Measurements from ENCODE around the gene USF2.
A peak's percentile ranks its signal among the peaks of the same experiment; 100 is the strongest.

USF2 gene

GRCh38 chr19:35249146-35249847 lies 19.5 kb upstream of the USF2 start:
- H3K9me3 Mint-ChIP-seq, result no peaks in the 10 kb centered on the region
- peaks cover 11 to 27% of the 10 kb centered on the region in 2 donors for H3K27me3 Mint-ChIP-seq
- H3K36me3 Mint-ChIP-seq (ENCODE audit: insufficient read depth), result peaks cover 31% of the 10 kb centered on the region
- ATAC-seq (replicated peaks) (no peak), DNase-seq (no peak)
- peaks cover 25 to 27% of the 10 kb centered on the region in 2 donors for H3K4me1 Mint-ChIP-seq (ENCODE audit: low read depth in 2 of 2)
- peak overlapping the region; percentile 89 to 92 for H3K4me3 Mint-ChIP-seq
- peak overlapping the region; percentile 94 to 95 for H3K27ac Mint-ChIP-seq

GRCh38 chr19:35249848-35250711 lies 18.7 kb upstream of the USF2 start:
- H3K27ac Mint-ChIP-seq, result peak overlapping the region; percentile 75 to 95

DNA sequence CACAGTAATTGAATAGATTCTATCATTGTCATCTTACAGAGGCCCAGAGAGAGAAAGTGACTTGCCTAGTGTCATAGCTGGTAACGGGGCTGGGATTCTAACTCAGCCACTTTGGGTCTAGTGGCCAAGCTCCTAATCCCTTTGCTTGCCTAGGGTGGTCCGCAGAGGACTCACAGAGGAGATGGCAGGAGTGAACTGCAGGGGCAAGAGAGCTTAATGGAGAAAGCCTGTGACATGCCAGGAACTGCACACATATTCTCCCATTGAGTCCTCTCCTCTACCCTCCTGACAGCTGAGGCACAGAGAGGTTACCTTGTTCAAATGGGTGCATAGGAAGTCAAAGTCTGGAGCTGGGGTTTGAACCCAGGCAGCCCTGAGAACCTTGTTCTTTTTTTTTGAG lies 17.3 kb upstream of the USF2 start:
- Mint-ChIP-seq H3K9me3 (no peaks in the 10 kb centered on the region), H3K27ac (no peak overlapping the region), H3K27me3 (peaks cover 6 to 21% of the 10 kb centered on the region in 2 donors), H3K4me3 (peak overlapping the region in 1 of 2 donors; percentile 92), H3K36me3 (ENCODE audit: insufficient read depth) (peaks cover 38% of the 10 kb centered on the region), H3K4me1 (ENCODE audit: low read depth in 2 of 2) (peaks cover 26 to 35% of the 10 kb centered on the region in 2 donors)
- ATAC-seq (replicated peaks), result no peak
- no peak for DNase-seq

More at GRCh38 chr19:35249848-35250711, 18.7 kb upstream of the USF2 start:
- Mint-ChIP-seq H3K4me1 (ENCODE audit: low read depth in 2 of 2) (peaks cover 25 to 34% of the 10 kb centered on the region in 2 donors), H3K4me3 (peak overlapping the region; percentile 89 to 92), H3K27me3 (peaks cover 11 to 21% of the 10 kb centered on the region in 2 donors), H3K9me3 (no peaks in the 10 kb centered on the region), H3K36me3 (ENCODE audit: insufficient read depth) (peaks cover 35% of the 10 kb centered on the region)
- DNase-seq (no peak), ATAC-seq (replicated peaks) (no peak)

- no peaks in the 10 kb centered on the region for H3K9me3 Mint-ChIP-seq
- no peak for ATAC-seq (replicated peaks)
- no peak for DNase-seq
- peaks cover 20 to 38% of the 10 kb centered on the region in 2 donors for H3K4me1 Mint-ChIP-seq (ENCODE audit: low read depth in 2 of 2)
- H3K4me3 Mint-ChIP-seq, result no peak overlapping the region
- H3K27me3 Mint-ChIP-seq, result peaks cover 0 to 21% of the 10 kb centered on the region in 2 donors
- H3K36me3 Mint-ChIP-seq (ENCODE audit: insufficient read depth), result peaks cover 41% of the 10 kb centered on the region
- no peak overlapping the region for H3K27ac Mint-ChIP-seq
These were observed 15.2 kb upstream of the USF2 start for GRCh38 chr19:35253316-35254286.

DNA sequence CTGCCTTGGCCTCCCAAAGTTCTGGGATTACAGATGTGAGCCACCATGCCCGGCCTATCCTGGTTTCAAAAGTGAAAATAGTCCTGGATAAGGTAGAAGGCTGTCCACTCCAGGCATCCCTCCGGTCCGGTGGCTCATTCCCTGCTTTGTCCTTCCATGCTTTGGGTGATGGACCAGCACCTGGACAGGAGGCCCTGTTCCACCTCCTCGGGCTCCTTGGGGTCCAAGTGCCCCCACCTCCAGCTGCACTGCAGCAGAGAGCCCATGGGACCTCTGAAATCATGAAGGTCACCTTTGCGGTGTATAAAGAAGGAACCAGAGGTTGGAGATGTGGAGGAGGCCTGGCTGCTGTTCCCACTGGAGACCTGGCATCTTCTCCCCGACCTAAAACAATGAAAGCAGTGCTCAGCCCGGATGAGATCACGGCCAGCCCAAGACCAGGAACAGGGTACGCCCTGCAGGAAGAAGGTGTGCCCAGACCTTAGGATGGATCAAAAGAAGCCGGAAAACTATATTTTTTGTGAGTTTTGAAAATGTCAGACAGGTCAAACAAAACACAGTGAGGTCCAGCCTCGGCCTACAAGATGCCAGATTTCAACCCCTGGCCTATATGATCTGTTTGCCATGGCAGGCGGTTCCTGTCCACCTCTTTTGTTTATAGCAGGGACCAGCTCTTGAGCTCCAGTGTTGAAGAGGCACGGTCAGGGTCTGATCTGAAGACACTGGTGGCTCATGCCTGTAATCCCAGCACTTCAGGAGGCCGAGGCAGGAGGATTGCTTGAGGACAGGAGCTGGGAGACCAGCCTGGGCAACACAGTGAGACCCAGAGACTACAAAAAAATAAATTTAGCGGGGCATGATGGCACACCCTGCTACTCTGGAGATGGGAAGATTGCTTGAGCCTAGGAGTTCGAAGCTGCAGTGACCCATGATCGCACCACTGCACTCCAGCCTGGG lies 14.1 kb upstream of the USF2 start:
- peaks cover 13 to 29% of the 10 kb centered on the region in 2 donors for H3K4me1 Mint-ChIP-seq (ENCODE audit: low read depth in 2 of 2)
- H3K36me3 Mint-ChIP-seq (ENCODE audit: insufficient read depth), result peaks cover 41% of the 10 kb centered on the region
- H3K27ac Mint-ChIP-seq, result no peak overlapping the region
- ATAC-seq (replicated peaks) (no peak), DNase-seq (no peak)
- no peaks in the 10 kb centered on the region for H3K9me3 Mint-ChIP-seq
- peaks cover 0 to 10% of the 10 kb centered on the region in 2 donors for H3K27me3 Mint-ChIP-seq
- H3K4me3 Mint-ChIP-seq, result no peak overlapping the region

DNA sequence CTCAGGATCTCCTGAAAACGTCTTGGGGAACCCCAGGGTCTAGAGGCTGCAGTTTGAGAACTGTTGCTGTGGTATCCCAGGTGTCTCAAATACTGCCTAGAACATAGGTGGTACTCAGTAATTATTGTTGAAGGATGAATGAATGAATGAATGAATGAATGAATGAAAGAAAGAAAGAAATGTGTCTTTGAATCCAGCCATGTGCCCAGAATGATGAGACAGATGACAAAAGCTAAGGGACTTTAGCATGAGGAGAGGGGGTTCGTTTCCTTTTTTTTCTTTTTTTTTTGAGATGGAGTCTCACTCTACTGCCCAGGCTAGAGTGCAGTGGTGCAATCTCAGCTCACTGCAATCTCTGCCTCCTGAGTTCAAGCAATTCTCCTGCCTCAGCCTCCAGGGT lies 12.2 kb upstream of the USF2 start:
- no peak overlapping the region for H3K4me3 Mint-ChIP-seq
- peaks cover 7 to 17% of the 10 kb centered on the region in 2 donors for H3K4me1 Mint-ChIP-seq (ENCODE audit: low read depth in 2 of 2)
- H3K36me3 Mint-ChIP-seq (ENCODE audit: insufficient read depth), result peaks cover 35% of the 10 kb centered on the region
- H3K27ac Mint-ChIP-seq, result peak overlapping the region in 1 of 2 donors; percentile 31
- H3K27me3 Mint-ChIP-seq, result no peaks in the 10 kb centered on the region
- ATAC-seq (replicated peaks), result no peak
- no peak for DNase-seq
- no peaks in the 10 kb centered on the region for H3K9me3 Mint-ChIP-seq

DNA sequence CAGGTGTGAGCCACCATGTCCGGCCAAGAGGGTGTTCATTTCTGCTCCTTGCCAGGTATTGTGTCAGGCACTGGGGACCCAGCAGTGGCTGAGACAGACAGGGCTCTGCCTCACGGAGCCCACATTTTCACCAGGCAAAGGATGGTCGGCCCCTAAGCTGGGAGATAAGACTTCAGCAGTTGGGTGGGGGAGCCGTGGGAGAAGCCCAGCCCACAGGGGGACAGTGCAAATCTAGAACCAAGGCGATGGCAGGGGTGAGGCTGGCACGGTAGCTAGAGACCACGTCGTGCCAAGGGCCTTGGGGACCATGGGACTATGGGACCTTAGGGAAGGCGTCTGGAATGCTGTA lies 11.7 kb upstream of the USF2 start:
- Mint-ChIP-seq H3K36me3 (ENCODE audit: insufficient read depth) (peaks cover 36% of the 10 kb centered on the region), H3K4me1 (ENCODE audit: low read depth in 2 of 2) (peaks cover 7 to 17% of the 10 kb centered on the region in 2 donors), H3K27me3 (no peaks in the 10 kb centered on the region), H3K27ac (peak overlapping the region in 1 of 2 donors; percentile 31), H3K4me3 (no peak overlapping the region), H3K9me3 (no peaks in the 10 kb centered on the region)
- no peak for ATAC-seq (replicated peaks)
- no peak for DNase-seq

GRCh38 chr19:35260694-35261304 lies 8.0 kb upstream of the USF2 start:
- peaks cover 16% of the 10 kb centered on the region in 2 donors for H3K4me1 Mint-ChIP-seq (ENCODE audit: low read depth in 2 of 2)
- peak overlapping the region; percentile 73 to 84 for H3K27ac Mint-ChIP-seq
- no peak for DNase-seq
- ATAC-seq (replicated peaks), result no peak
- peaks cover 34% of the 10 kb centered on the region for H3K36me3 Mint-ChIP-seq (ENCODE audit: insufficient read depth)
- no peak overlapping the region for H3K4me3 Mint-ChIP-seq
- H3K9me3 Mint-ChIP-seq, result no peaks in the 10 kb centered on the region
- no peaks in the 10 kb centered on the region for H3K27me3 Mint-ChIP-seq

DNA sequence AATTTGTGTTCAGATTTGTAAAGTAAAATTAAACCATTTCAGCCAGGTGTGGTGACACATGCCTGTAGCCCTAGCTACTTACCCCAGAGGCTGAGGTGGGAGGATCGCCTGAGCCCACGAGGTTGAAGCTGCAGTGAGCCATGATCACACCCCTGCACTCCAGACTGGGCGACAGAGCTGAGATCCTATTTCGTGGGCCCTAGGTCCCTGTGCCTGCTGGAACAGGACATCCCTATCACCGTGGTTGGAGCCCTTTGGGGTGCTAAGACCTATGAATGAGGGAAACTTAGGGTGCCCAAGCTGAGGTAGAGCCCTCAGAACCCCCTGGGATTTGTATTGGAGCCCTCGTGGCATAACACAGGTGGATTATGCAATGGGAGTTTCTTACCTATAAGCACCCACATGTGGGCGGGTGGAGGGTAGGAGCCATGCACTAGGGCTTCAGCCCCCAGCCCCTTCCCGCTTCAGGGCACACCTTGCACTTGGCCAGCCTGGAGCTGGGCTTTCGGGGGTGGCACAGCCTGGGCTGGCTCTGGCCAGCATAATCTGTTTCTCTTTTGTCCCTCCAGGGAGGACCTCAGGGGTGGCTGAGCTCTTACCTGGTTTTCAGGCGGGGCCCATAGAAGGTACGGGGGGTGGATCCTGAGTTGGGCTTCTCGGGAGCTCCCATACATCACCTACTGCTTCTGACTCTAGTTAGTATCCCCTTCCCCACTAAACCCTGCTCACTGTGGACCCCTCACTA lies 7.2 kb upstream of the USF2 start:
- no peaks in the 10 kb centered on the region for H3K27me3 Mint-ChIP-seq
- H3K9me3 Mint-ChIP-seq, result no peaks in the 10 kb centered on the region
- DNase-seq (no peak), ATAC-seq (replicated peaks) (no peak)
- H3K4me3 Mint-ChIP-seq, result no peak overlapping the region
- peaks cover 41% of the 10 kb centered on the region for H3K36me3 Mint-ChIP-seq (ENCODE audit: insufficient read depth)
- H3K4me1 Mint-ChIP-seq (ENCODE audit: low read depth in 2 of 2), result peaks cover 20 to 21% of the 10 kb centered on the region in 2 donors
- H3K27ac Mint-ChIP-seq, result peak overlapping the region; percentile 73 to 84

- Mint-ChIP-seq H3K9me3 (no peaks in the 10 kb centered on the region), H3K27me3 (no peaks in the 10 kb centered on the region), H3K4me3 (no peak overlapping the region), H3K27ac (no peak overlapping the region), H3K36me3 (ENCODE audit: insufficient read depth) (peaks cover 42% of the 10 kb centered on the region), H3K4me1 (ENCODE audit: low read depth in 2 of 2) (peaks cover 19 to 20% of the 10 kb centered on the region in 2 donors)
- ATAC-seq (replicated peaks), result no peak
- DNase-seq, result no peak
These were observed 6.5 kb upstream of the USF2 start for GRCh38 chr19:35262101-35262761.
